CD4-positive, alpha-beta T cell (primary cell): ENCODE results near the gene RARB. TPM values are rescaled to one million over a fixed set of nuclear protein-coding genes. Genes with fewer than 3 reads are reported as not detected.

Source experiments
- ATAC-seq: fragments of 200-7000 bp; cut with Tn5 transposase; one replicate; pipeline ENCODE4 v1.10.0; 2022; ENCODE audit warnings: mild to moderate bottlenecking; ENCODE audit not compliant: poor library complexity
- CTCF ChIA-PET: fragments of 350-600 bp; sonication (Branson Sonifier 250); formaldehyde crosslinking; loops from one replicate; lab custom pipeline; 2021; ENCODE audit warnings: antibody characterized with exemption, inconsistent platforms; lab: Charles Lee
- POLR2A ChIA-PET: fragments of 350-600 bp; sonication (Branson Sonifier 250); formaldehyde crosslinking; loops from one replicate; lab custom pipeline; 2021; ENCODE audit warnings: antibody characterized with exemption, inconsistent platforms; lab: Charles Lee
- DNase-seq, 14 experiments: peaks; one replicate each; pipeline ENCODE4 v3.0.0-alpha.2; 2013 to 2020; ENCODE audit warnings: mixed read lengths in 2 of 14
- H3K27ac ChIP-seq, 2 donors: one replicate each; pipeline versions ENCODE4 v1.5.1 to v1.7.0; 2013; ENCODE audit warnings: low read length in 2 of 2, low read depth in 1 of 2, mild to moderate bottlenecking in 1 of 2
- H3K27me3 ChIP-seq, 2 experiments: 1 replicate in 1 of 2; 2 replicates in 1 of 2; pipeline versions ENCODE4 v1.6.1 to v1.7.0; 2013; ENCODE audit warnings: low read length in 2 of 2, control low read depth in 1 of 2, mild to moderate bottlenecking in 1 of 2, moderate library complexity in 1 of 2; ENCODE audit not compliant: insufficient read depth in 2 of 2, control insufficient read depth in 1 of 2
- H3K36me3 ChIP-seq: one replicate; pipeline ENCODE4 v1.6.1; 2013; ENCODE audit warnings: low read length, control low read depth; ENCODE audit not compliant: insufficient read depth
- H3K4me1 ChIP-seq: one replicate; pipeline ENCODE4 v1.6.1; 2013; ENCODE audit warnings: low read length, control low read depth; ENCODE audit not compliant: insufficient read depth
- H3K4me3 ChIP-seq: one replicate; pipeline ENCODE4 v1.5.1; 2013; ENCODE audit warnings: mild to moderate bottlenecking, low read length, moderate library complexity
- H3K9me3 ChIP-seq, 2 experiments: 1 replicate in 1 of 2; 2 replicates in 1 of 2; pipeline versions ENCODE4 v1.6.1 to v1.7.0; 2013; ENCODE audit warnings: low read length in 2 of 2, mild to moderate bottlenecking in 2 of 2, control low read depth in 1 of 2, moderate library complexity in 1 of 2; ENCODE audit not compliant: control insufficient read depth in 1 of 2, insufficient read depth in 1 of 2
- H3K27ac Mint-ChIP-seq: one replicate; pipeline ENCODE4 v1.8.0; 2020; ENCODE audit warnings: mixed read lengths
- H3K27me3 Mint-ChIP-seq: one replicate; pipeline ENCODE4 v1.8.0; 2021; ENCODE audit warnings: mixed read lengths
- H3K36me3 Mint-ChIP-seq: one replicate; pipeline ENCODE4 v1.8.0; 2021; ENCODE audit warnings: low read depth, mixed read lengths
- H3K4me1 Mint-ChIP-seq: one replicate; pipeline ENCODE4 v1.8.0; 2021; ENCODE audit warnings: low read depth, mixed read lengths
- H3K4me3 Mint-ChIP-seq: one replicate; pipeline ENCODE4 v1.8.0; 2020; ENCODE audit warnings: mild to moderate bottlenecking, mixed read lengths
- H3K9me3 Mint-ChIP-seq: one replicate; pipeline ENCODE4 v1.8.0; 2020; ENCODE audit warnings: mixed read lengths
- CTCF ChIP-seq: fragments of 200-600 bp; IDR thresholded peaks from one replicate; pipeline ENCODE4 v1.8.0; 2022; ENCODE audit warnings: antibody characterized with exemption, mild to moderate bottlenecking
- intact Hi-C, 2 experiments: fragments of 100-400 bp; cut with DNase I in 1 of 2; cut with micrococcal nuclease in 1 of 2; formaldehyde crosslinking; loops; one replicate each; pipeline versions ENCODE4 v1.15.1 to v1.9.0; 2023 to 2025; cut with DNase I, micrococcal nuclease
- total RNA-seq, 174 experiments: library from RNA in 2 of 174; stranded (reverse) in 2 of 174; gene quantifications; one replicate each; pipeline ENCODE4 v1.2.3 and lab custom pipeline; 2021 to 2026

The RARB gene
- total RNA-seq, 2 experiments from 2014 or later, result not detected

GRCh38 chr3:25473246-25473645 is 45.2 kb downstream of the RARB start:
- DNase-seq (no peak), ATAC-seq (no peak)
- Mint-ChIP-seq H3K9me3 (no peaks in the 10 kb centered on the region), H3K36me3 (no peaks in the 10 kb centered on the region), H3K27ac (no peak overlapping the region), H3K27me3 (peaks cover 3% of the 10 kb centered on the region), H3K4me3 (no peak overlapping the region), H3K4me1 (peaks cover 9% of the 10 kb centered on the region)
- TF ChIP-seq CTCF, result no peak
- Histone ChIP-seq H3K27me3 (no peaks in the 10 kb centered on the region), H3K4me3 (no peak overlapping the region), H3K9me3 (no peaks in the 10 kb centered on the region), H3K27ac (no peak overlapping the region), H3K4me1 (no peaks in the 10 kb centered on the region), H3K36me3 (no peaks in the 10 kb centered on the region)
- POLR2A ChIA-PET, result no interaction called here
- intact Hi-C loops, result no loop called here
- CTCF ChIA-PET, result no interaction called here

- no peak for TF ChIP-seq CTCF
- Mint-ChIP-seq H3K36me3 (no peaks in the 10 kb centered on the region), H3K4me3 (no peak overlapping the region), H3K27ac (no peak overlapping the region), H3K27me3 (peaks cover 3% of the 10 kb centered on the region), H3K4me1 (peaks cover 9% of the 10 kb centered on the region), H3K9me3 (no peaks in the 10 kb centered on the region)
- DNase-seq, result no peak
- no peaks in the 10 kb centered on the region for H3K36me3 ChIP-seq
- no peak overlapping the region for H3K4me3 ChIP-seq
- no peaks in the 10 kb centered on the region for H3K27me3 ChIP-seq
- no peak for ATAC-seq
- CTCF ChIA-PET, result no interaction called here
- no peak overlapping the region for H3K27ac ChIP-seq
- POLR2A ChIA-PET, result no interaction called here
- intact Hi-C loops, result no loop called here
- H3K4me1 ChIP-seq, result no peaks in the 10 kb centered on the region
- no peaks in the 10 kb centered on the region for H3K9me3 ChIP-seq
Measured at GRCh38 chr3:25474052-25474451, 46.0 kb downstream of the RARB start.

GRCh38 chr3:25476639-25477038 is 48.6 kb downstream of the RARB start:
- no peak overlapping the region for H3K27ac Mint-ChIP-seq
- no peaks in the 10 kb centered on the region for H3K36me3 Mint-ChIP-seq
- DNase-seq, result no peak
- CTCF ChIA-PET, result no interaction called here
- H3K4me1 Mint-ChIP-seq, result peaks cover 4% of the 10 kb centered on the region
- H3K4me3 Mint-ChIP-seq, result no peak overlapping the region
- H3K27me3 Mint-ChIP-seq, result peaks cover 7% of the 10 kb centered on the region
- H3K27ac ChIP-seq, result no peak overlapping the region
- POLR2A ChIA-PET, result no interaction called here
- no peak overlapping the region for H3K4me3 ChIP-seq
- H3K36me3 ChIP-seq, result no peaks in the 10 kb centered on the region
- intact Hi-C loops, result no loop called here
- no peaks in the 10 kb centered on the region for H3K4me1 ChIP-seq
- no peak for ATAC-seq
- no peaks in the 10 kb centered on the region for H3K9me3 ChIP-seq
- H3K9me3 Mint-ChIP-seq, result no peaks in the 10 kb centered on the region
- no peak for TF ChIP-seq CTCF
- no peaks in the 10 kb centered on the region for H3K27me3 ChIP-seq
